ENCODE results near the gene ABRACL. TPM values are rescaled to one million over a fixed set of nuclear protein-coding genes. Genes with fewer than 3 reads are reported as not detected.
A peak's percentile ranks its signal among the peaks of the same experiment; 100 is the strongest.
"Not testable (repeated sequence)": the region's sequence is repeated elsewhere in the genome, so short reads cannot be mapped to it uniquely, and the experiment has no call there.

ABRACL gene
- total RNA-seq = 100 to 1,000 TPM in 1 of 2 donors, 10 to 100 TPM in 1; 69.6 to 115 TPM

GRCh38 chr6:139028658-139029469, at the start of gene ABRACL:
ABRACL (plus strand) TSS chr6:139028745; CDS start chr6:139034161, 5,416 bp downstream.
- Mint-ChIP-seq H3K27me3 (no peaks in the 10 kb centered on the region), H3K4me1 (ENCODE audit: low read depth in 2 of 2) (peaks cover 22 to 28% of the 10 kb centered on the region in 2 donors), H3K4me3 (peak within 1 kb of the TSS; percentile 57), H3K27ac (peak within 1 kb of the TSS; percentile 47 to 83), H3K9me3 (no peaks in the 10 kb centered on the region), H3K36me3 (peaks cover 3% of the 10 kb centered on the region)
- ATAC-seq (peak; percentile 89), DNase-seq (ENCODE audit: low spot score) (peak; percentile 75)

- Mint-ChIP-seq H3K27ac (peak overlapping the region in 1 of 2 donors; percentile 6), H3K36me3 (no peaks in the 10 kb centered on the region), H3K4me1 (ENCODE audit: low read depth in 2 of 2) (peaks cover 30 to 42% of the 10 kb centered on the region in 2 donors), H3K4me3 (no peak overlapping the region), H3K27me3 (no peaks in the 10 kb centered on the region), H3K9me3 (no peaks in the 10 kb centered on the region)
- no peak for DNase-seq (ENCODE audit: low spot score)
- ATAC-seq = no peak
Observed at GRCh38 chr6:138979365-138979764, 49.2 kb upstream of the ABRACL start.

- Mint-ChIP-seq H3K27me3 (no peaks in the 10 kb centered on the region), H3K27ac (peak overlapping the region in 1 of 2 donors; percentile 6), H3K4me1 (ENCODE audit: low read depth in 2 of 2) (peaks cover 28 to 39% of the 10 kb centered on the region in 2 donors), H3K36me3 (no peaks in the 10 kb centered on the region), H3K4me3 (no peak overlapping the region), H3K9me3 (no peaks in the 10 kb centered on the region)
- ATAC-seq (no peak), DNase-seq (ENCODE audit: low spot score) (no peak)
Observed at GRCh38 chr6:138979813-138980668, 48.5 kb upstream of the ABRACL start.

GRCh38 chr6:138981416-138981815, 47.1 kb upstream of the ABRACL start:
- Mint-ChIP-seq H3K27ac (no peak overlapping the region), H3K36me3 (no peaks in the 10 kb centered on the region), H3K9me3 (no peaks in the 10 kb centered on the region), H3K4me3 (no peak overlapping the region), H3K27me3 (no peaks in the 10 kb centered on the region), H3K4me1 (ENCODE audit: low read depth in 2 of 2) (peaks cover 29 to 38% of the 10 kb centered on the region in 2 donors)
- no peak for ATAC-seq
- no peak for DNase-seq (ENCODE audit: low spot score)

- DNase-seq (ENCODE audit: low spot score) = no peak
Observed at GRCh38 chr6:138986578-138986977, 42.0 kb upstream of the ABRACL start.

GRCh38 chr6:138987080-138987642, 41.4 kb upstream of the ABRACL start:
- peak overlapping the region; percentile 85 for H3K4me3 Mint-ChIP-seq
- ATAC-seq = no peak

More at GRCh38 chr6:138986578-138986977, 42.0 kb upstream of the ABRACL start:
- peaks cover 11 to 13% of the 10 kb centered on the region in 2 donors for H3K4me1 Mint-ChIP-seq (ENCODE audit: low read depth in 2 of 2)
- ATAC-seq = no peak
- peak overlapping the region; percentile 29 to 80 for H3K27ac Mint-ChIP-seq
- no peaks in the 10 kb centered on the region for H3K9me3 Mint-ChIP-seq
- peak overlapping the region; percentile 85 for H3K4me3 Mint-ChIP-seq
- H3K36me3 Mint-ChIP-seq = no peaks in the 10 kb centered on the region
- peaks cover 0 to 2% of the 10 kb centered on the region in 2 donors for H3K27me3 Mint-ChIP-seq

GRCh38 chr6:138987643-138988468, 40.7 kb upstream of the ABRACL start, which contains the start of gene REPS1:
REPS1 (minus strand) TSS chr6:138988253; CDS start chr6:138987682, 571 bp downstream.
- Mint-ChIP-seq H3K27ac (peak within 1 kb of the TSS; percentile 74 to 84), H3K9me3 (no peaks in the 10 kb centered on the region), H3K27me3 (peaks cover 3 to 5% of the 10 kb centered on the region in 2 donors), H3K4me1 (ENCODE audit: low read depth in 2 of 2) (peaks cover 9 to 10% of the 10 kb centered on the region in 2 donors), H3K36me3 (no peaks in the 10 kb centered on the region), H3K4me3 (peak within 1 kb of the TSS; percentile 85)
- ATAC-seq (peak; percentile 98 to 99), DNase-seq (ENCODE audit: low spot score) (peak; percentile 96)

More at GRCh38 chr6:138987080-138987642, 41.4 kb upstream of the ABRACL start:
- Mint-ChIP-seq H3K9me3 (no peaks in the 10 kb centered on the region), H3K36me3 (no peaks in the 10 kb centered on the region), H3K4me1 (ENCODE audit: low read depth in 2 of 2) (peaks cover 9 to 10% of the 10 kb centered on the region in 2 donors), H3K27me3 (peaks cover 1 to 2% of the 10 kb centered on the region in 2 donors), H3K27ac (peak overlapping the region; percentile 29 to 80)
- DNase-seq (ENCODE audit: low spot score) = peak; percentile 61

GRCh38 chr6:138988469-138988834, 40.1 kb upstream of the ABRACL start:
- Mint-ChIP-seq H3K36me3 (no peaks in the 10 kb centered on the region), H3K4me1 (ENCODE audit: low read depth in 2 of 2) (peaks cover 9 to 10% of the 10 kb centered on the region in 2 donors), H3K27ac (peak overlapping the region; percentile 74 to 84), H3K27me3 (peaks cover 5 to 9% of the 10 kb centered on the region in 2 donors), H3K9me3 (no peaks in the 10 kb centered on the region), H3K4me3 (peak overlapping the region; percentile 85)
- peak in 1 of 2 donors; percentile 4 for ATAC-seq
- DNase-seq (ENCODE audit: low spot score) = no peak

GRCh38 chr6:138989098-138989983, 39.2 kb upstream of the ABRACL start:
- H3K27me3 Mint-ChIP-seq = peaks cover 5 to 9% of the 10 kb centered on the region in 2 donors
- DNase-seq (ENCODE audit: low spot score) = no peak
- H3K36me3 Mint-ChIP-seq = no peaks in the 10 kb centered on the region
- no peak for ATAC-seq
- H3K4me1 Mint-ChIP-seq (ENCODE audit: low read depth in 2 of 2) = peaks cover 9 to 10% of the 10 kb centered on the region in 2 donors
- peak overlapping the region; percentile 74 to 84 for H3K27ac Mint-ChIP-seq
- H3K9me3 Mint-ChIP-seq = no peaks in the 10 kb centered on the region
- H3K4me3 Mint-ChIP-seq = peak overlapping the region; percentile 85

GRCh38 chr6:138991206-138991605, 37.3 kb upstream of the ABRACL start:
- no peaks in the 10 kb centered on the region for H3K36me3 Mint-ChIP-seq
- no peak overlapping the region for H3K4me3 Mint-ChIP-seq
- ATAC-seq = no peak
- H3K27ac Mint-ChIP-seq = no peak overlapping the region
- peaks cover 6 to 9% of the 10 kb centered on the region in 2 donors for H3K4me1 Mint-ChIP-seq (ENCODE audit: low read depth in 2 of 2)
- H3K9me3 Mint-ChIP-seq = no peaks in the 10 kb centered on the region
- no peak for DNase-seq (ENCODE audit: low spot score)
- H3K27me3 Mint-ChIP-seq = peaks cover 5 to 9% of the 10 kb centered on the region in 2 donors

- H3K36me3 Mint-ChIP-seq; H3K9me3 Mint-ChIP-seq; H3K27ac Mint-ChIP-seq; DNase-seq (ENCODE audit: low spot score); H3K27me3 Mint-ChIP-seq; H3K4me1 Mint-ChIP-seq (ENCODE audit: low read depth in 2 of 2); H3K4me3 Mint-ChIP-seq; ATAC-seq: not testable (repeated sequence)
Observed at GRCh38 chr6:138992965-138993364, 35.6 kb upstream of the ABRACL start.

- DNase-seq (ENCODE audit: low spot score); H3K9me3 Mint-ChIP-seq; ATAC-seq; H3K36me3 Mint-ChIP-seq; H3K4me3 Mint-ChIP-seq; H3K4me1 Mint-ChIP-seq (ENCODE audit: low read depth in 2 of 2); H3K27me3 Mint-ChIP-seq; H3K27ac Mint-ChIP-seq: not testable (repeated sequence)
Observed at GRCh38 chr6:138993410-138993809, 35.1 kb upstream of the ABRACL start.

Data from natural killer cell treated with Interleukin-12 subunit alpha and Interleukin-12 subunit beta and Interleukin-15 and Interleukin-18, amount 100 ng/mL, for 72 hours (primary cell).